ENCODE measurements around the gene RRP1.

GRCh38 chr21:43767498-43767983, 21.8 kb upstream of the RRP1 start:
- TF ChIP-seq CTCF (IDR thresholded peaks at IDR 0.05): no peak
- TF ChIP-seq EP300 (IDR thresholded peaks at IDR 0.05): no peak

Measured in tibial nerve (tissue), 4 donors.